Activated CD8-positive, alpha-beta T cell treated with anti-CD3 and anti-CD28 coated beads for 36 hours (primary cell): ENCODE measurements around the gene WBP2NL. TPM values are rescaled to one million over a fixed set of nuclear protein-coding genes. Genes with fewer than 3 reads are reported as not detected.

ENCODE experiments used
- ATAC-seq: fragments of 200-7000 bp; cut with Tn5 transposase; one replicate; pipeline ENCODE4 v1.10.0; 2021; ENCODE audit warnings: mild to moderate bottlenecking, moderate library complexity
- CTCF ChIA-PET: fragments of 350-600 bp; sonication (Branson Sonifier 250); formaldehyde crosslinking; loops from one replicate; lab custom pipeline; 2021; ENCODE audit warnings: antibody characterized with exemption; lab: Charles Lee
- POLR2A ChIA-PET: fragments of 350-600 bp; sonication (Branson Sonifier 250); formaldehyde crosslinking; loops from one replicate; lab custom pipeline; 2021; ENCODE audit warnings: antibody characterized with exemption; lab: Charles Lee
- DNase-seq: peaks from one replicate; pipeline ENCODE4 v3.0.0-alpha.2; 2020
- H3K27ac Mint-ChIP-seq: one replicate; pipeline ENCODE4 v1.8.0; 2021; ENCODE audit warnings: mild to moderate bottlenecking, mixed read lengths
- H3K27me3 Mint-ChIP-seq: one replicate; pipeline ENCODE4 v1.8.0; 2021; ENCODE audit warnings: mixed read lengths
- H3K36me3 Mint-ChIP-seq: one replicate; pipeline ENCODE4 v1.8.0; 2021; ENCODE audit warnings: low read depth, mixed read lengths
- H3K4me1 Mint-ChIP-seq: one replicate; pipeline ENCODE4 v1.8.0; 2021; ENCODE audit warnings: low read depth, mixed read lengths
- H3K4me3 Mint-ChIP-seq: one replicate; pipeline ENCODE4 v1.8.0; 2021; ENCODE audit warnings: mild to moderate bottlenecking, moderate library complexity, mixed read lengths
- H3K9me3 Mint-ChIP-seq: one replicate; pipeline ENCODE4 v1.8.0; 2021; ENCODE audit warnings: mixed read lengths
- CTCF ChIP-seq: fragments of 200-600 bp; IDR thresholded peaks from one replicate; pipeline ENCODE4 v1.8.0; 2022; ENCODE audit warnings: antibody characterized with exemption, mild to moderate bottlenecking
- intact Hi-C: fragments of 100-400 bp; cut with micrococcal nuclease; formaldehyde crosslinking; loops from one replicate; pipeline ENCODE4 v1.10.0; 2022
- total RNA-seq, 2 experiments: library from RNA; stranded (reverse); gene quantifications; one replicate each; pipeline ENCODE4 v1.2.3, GENCODE V29; 2021

Gene WBP2NL
- total RNA-seq, 2 experiments from 2014 or later = 0.43 TPM; not detected in 1

DNA sequence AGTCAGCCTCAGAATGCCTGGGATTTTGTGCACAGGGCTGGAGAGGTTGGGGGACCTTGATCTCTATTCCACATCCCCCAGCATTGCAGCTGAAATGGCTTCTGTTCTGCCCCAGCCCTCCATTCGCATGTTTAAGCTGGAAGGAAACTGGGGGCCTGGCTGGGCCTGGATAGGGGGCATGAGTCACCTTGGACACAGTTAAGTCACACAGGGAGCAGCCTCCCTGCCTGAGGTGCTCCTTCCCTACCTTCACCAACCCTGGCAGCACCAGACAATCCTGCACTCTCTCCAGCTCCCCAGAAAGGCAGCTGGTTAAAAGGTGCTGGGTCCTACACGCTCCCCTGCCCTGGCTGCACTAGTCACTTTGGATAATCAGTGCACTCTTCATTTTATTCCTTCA, 45.9 kb upstream of the WBP2NL start:
- Mint-ChIP-seq H3K9me3 (no peaks in the 10 kb centered on the region), H3K4me1 (peaks cover 17% of the 10 kb centered on the region), H3K27ac (no peak overlapping the region), H3K27me3 (no peaks in the 10 kb centered on the region), H3K36me3 (no peaks in the 10 kb centered on the region), H3K4me3 (no peak overlapping the region)
- intact Hi-C loops = no loop called here
- TF ChIP-seq CTCF = no peak
- ChIA-PET POLR2A (interaction anchor here (1.1 to 1.4 kb wide), 2 partner anchors 8 to 138 kb away, joined by 4 read pairs; partner anchors contain the start of gene NDUFA6), CTCF (interaction anchor here (1.0 kb wide), 1 partner anchor 256 kb away, joined by 4 read pairs; no protein-coding TSS in a partner anchor)
- ATAC-seq (no peak), DNase-seq (no peak)

DNA sequence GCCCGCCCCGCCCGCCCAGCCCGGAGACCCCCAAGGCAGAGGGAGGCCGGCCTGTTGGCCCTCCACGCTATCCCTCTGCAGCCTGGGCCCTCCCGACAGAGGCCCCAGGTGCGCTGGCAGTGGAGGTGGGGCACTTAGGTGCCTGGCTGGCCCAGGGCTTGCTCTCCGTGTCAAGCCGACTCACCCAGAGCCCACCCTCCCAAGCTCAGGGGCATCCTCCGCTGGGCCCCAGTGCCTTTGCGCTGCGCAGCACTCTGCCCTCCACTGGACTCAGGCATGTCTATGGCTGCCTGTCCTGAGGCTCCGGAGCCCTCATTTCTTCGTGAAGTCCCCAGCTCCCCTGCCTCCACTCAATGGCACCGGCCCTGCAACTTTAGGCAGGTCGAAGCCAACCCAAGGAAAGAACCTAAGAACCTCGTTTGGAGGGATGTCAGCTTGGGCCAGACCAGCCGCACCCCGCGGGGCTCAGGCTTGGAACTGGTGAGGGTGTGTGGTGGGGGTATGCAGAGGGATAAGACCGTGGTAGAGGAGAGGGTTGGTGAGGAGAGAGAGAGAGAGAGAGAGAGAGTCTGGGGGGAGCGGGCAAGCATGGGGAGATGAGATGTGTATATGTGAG, 40.5 kb upstream of the WBP2NL start:
- POLR2A ChIA-PET = interaction anchor here (1.0 kb wide), 1 partner anchor 269 kb away, joined by 5 read pairs; no protein-coding TSS in a partner anchor
- DNase-seq (no peak), ATAC-seq (peak; percentile 28)
- peak; percentile 71 for TF ChIP-seq CTCF
- no peak overlapping the region for H3K4me3 Mint-ChIP-seq
- H3K4me1 Mint-ChIP-seq = peaks cover 4% of the 10 kb centered on the region
- intact Hi-C loops = no loop called here
- CTCF ChIA-PET = interaction anchor here (0.5 to 2.3 kb wide), 5 partner anchors 8 to 261 kb away, joined by 3 to 7 read pairs (median 5); partner anchors contain the start of gene CENPM
- no peaks in the 10 kb centered on the region for H3K36me3 Mint-ChIP-seq
- H3K9me3 Mint-ChIP-seq = no peaks in the 10 kb centered on the region
- H3K27me3 Mint-ChIP-seq = no peaks in the 10 kb centered on the region
- H3K27ac Mint-ChIP-seq = no peak overlapping the region

GRCh38 chr22:41963453-41964111, 35.0 kb upstream of the WBP2NL start:
- H3K4me1 Mint-ChIP-seq = no peaks in the 10 kb centered on the region
- intact Hi-C loops = no loop called here
- H3K27ac Mint-ChIP-seq = no peak overlapping the region
- ChIA-PET CTCF (interaction anchor here (0.7 to 1.9 kb wide), 4 partner anchors 17 to 210 kb away, joined by 3 to 4 read pairs (median 3); partner anchors contain the start of gene CENPM), POLR2A (no interaction called here)
- no peak for TF ChIP-seq CTCF
- ATAC-seq (no peak), DNase-seq (no peak)
- no peak overlapping the region for H3K4me3 Mint-ChIP-seq
- no peaks in the 10 kb centered on the region for H3K27me3 Mint-ChIP-seq
- H3K9me3 Mint-ChIP-seq = no peaks in the 10 kb centered on the region
- no peaks in the 10 kb centered on the region for H3K36me3 Mint-ChIP-seq

GRCh38 chr22:41964112-41964491, 34.5 kb upstream of the WBP2NL start:
- Mint-ChIP-seq H3K27ac (no peak overlapping the region), H3K4me3 (no peak overlapping the region), H3K36me3 (no peaks in the 10 kb centered on the region), H3K4me1 (no peaks in the 10 kb centered on the region), H3K27me3 (no peaks in the 10 kb centered on the region), H3K9me3 (no peaks in the 10 kb centered on the region)
- ATAC-seq (no peak), DNase-seq (no peak)
- ChIA-PET POLR2A (interaction anchor here (1.0 kb wide), 1 partner anchor 24 kb away, joined by 3 read pairs; no protein-coding TSS in a partner anchor), CTCF (interaction anchor here (0.7 to 1.9 kb wide), 4 partner anchors 14 to 210 kb away, joined by 3 to 4 read pairs (median 3); partner anchors contain the start of gene CENPM)
- intact Hi-C loops = no loop called here
- TF ChIP-seq CTCF = no peak

- no peak for DNase-seq
- no peak for TF ChIP-seq CTCF
- intact Hi-C loops = no loop called here
- Mint-ChIP-seq H3K9me3 (no peaks in the 10 kb centered on the region), H3K27ac (no peak overlapping the region), H3K36me3 (no peaks in the 10 kb centered on the region), H3K27me3 (no peaks in the 10 kb centered on the region), H3K4me3 (no peak overlapping the region), H3K4me1 (no peaks in the 10 kb centered on the region)
- no peak for ATAC-seq
- POLR2A ChIA-PET = interaction anchor here (1.1 kb wide), 1 partner anchor 124 kb away, joined by 3 read pairs; no protein-coding TSS in a partner anchor
- CTCF ChIA-PET = interaction anchor here (1.0 to 2.0 kb wide), 6 partner anchors 9 to 473 kb away, joined by 3 to 10 read pairs (median 4); partner anchors contain the start of gene NDUFA6
These were observed 32.4 kb upstream of the WBP2NL start for GRCh38 chr22:41966225-41966606.
